Raji (cell line): ENCODE results near the gene PLA2G4E.

Source experiments
- POLR2A ChIP-seq: IDR thresholded peaks from 2 replicates; pipeline ENCODE4 v1.6.1; 2011; ENCODE audit warnings: low read depth, low read length, control low read depth; ENCODE audit not compliant: insufficient read depth

Gene PLA2G4E

GRCh38 chr15:42036966-42037365, 16.1 kb upstream of the PLA2G4E start:
- TF ChIP-seq POLR2A, result no peak

- no peak for TF ChIP-seq POLR2A
Observed at GRCh38 chr15:42036112-42036905, 15.5 kb upstream of the PLA2G4E start.

GRCh38 chr15:42035435-42035761, 14.6 kb upstream of the PLA2G4E start:
- peak; percentile 44 for TF ChIP-seq POLR2A

- TF ChIP-seq POLR2A, result no peak
Observed at GRCh38 chr15:42034628-42035434, 14.0 kb upstream of the PLA2G4E start.

- TF ChIP-seq POLR2A, result no peak
Observed at GRCh38 chr15:42033214-42033873, 12.5 kb upstream of the PLA2G4E start.

- no peak for TF ChIP-seq POLR2A
Observed at GRCh38 chr15:42032376-42033213, 11.8 kb upstream of the PLA2G4E start.

GRCh38 chr15:42031198-42031915, 10.5 kb upstream of the PLA2G4E start:
- no peak for TF ChIP-seq POLR2A

- TF ChIP-seq POLR2A, result no peak
Observed at GRCh38 chr15:42027521-42027920, 6.7 kb upstream of the PLA2G4E start.

GRCh38 chr15:42024303-42024702, 3.5 kb upstream of the PLA2G4E start:
- no peak for TF ChIP-seq POLR2A

GRCh38 chr15:42021593-42021992, 751 bp upstream of the PLA2G4E start:
- no peak for TF ChIP-seq POLR2A

GRCh38 chr15:42018306-42019224, 2.3 kb downstream of the PLA2G4E start:
- TF ChIP-seq POLR2A, result no peak

GRCh38 chr15:42016971-42017370, 3.9 kb downstream of the PLA2G4E start:
- no peak for TF ChIP-seq POLR2A

- no peak for TF ChIP-seq POLR2A
Observed at GRCh38 chr15:42014406-42014805, 6.4 kb downstream of the PLA2G4E start.
